Fibroblast of lung (primary cell): ENCODE data around the gene HNRNPH2.
A peak's percentile ranks its signal among the peaks of the same experiment; 100 is the strongest.

Source experiments
- EZH2 ChIP-seq: IDR thresholded peaks from 2 replicates; pipeline ENCODE4 v1.5.1; 2012; ENCODE audit warnings: low read length, control low read depth, mild to moderate bottlenecking; ENCODE audit errors: missing control alignments
- TF ChIP-seq, protein P1 (sequence below), 2 donors: IDR thresholded peaks in 1 of 2; conservative IDR thresholded peaks in 1 of 2; 1 replicate in 1 of 2; 2 replicates in 1 of 2; pipeline ENCODE4 v1.5.1; 2011 to 2012; ENCODE audit warnings: low read length in 2 of 2, control low read depth in 1 of 2, inconsistent platforms in 1 of 2, low read depth in 1 of 2, mild to moderate bottlenecking in 1 of 2

DNA sequence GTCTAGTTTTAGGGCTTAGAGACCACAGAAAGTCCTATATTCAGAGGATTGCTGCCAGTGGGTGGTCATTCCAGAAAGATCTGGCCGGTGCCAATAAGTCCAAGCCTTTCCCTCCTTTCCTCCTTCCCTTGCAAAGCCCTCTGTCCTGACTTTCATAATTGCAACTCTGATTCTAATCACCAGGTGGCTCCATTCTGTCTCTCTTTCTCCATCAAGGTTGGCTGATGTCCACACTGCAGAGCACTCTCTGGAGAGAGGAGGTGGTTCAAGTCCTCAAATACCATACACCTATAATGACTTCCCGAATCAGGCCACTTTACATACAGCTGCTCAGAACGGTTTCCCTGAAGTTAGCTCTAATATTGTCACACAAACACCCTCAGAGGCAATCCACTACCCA, 54.9 kb downstream of the HNRNPH2 start:
- TF ChIP-seq, protein P1, sequence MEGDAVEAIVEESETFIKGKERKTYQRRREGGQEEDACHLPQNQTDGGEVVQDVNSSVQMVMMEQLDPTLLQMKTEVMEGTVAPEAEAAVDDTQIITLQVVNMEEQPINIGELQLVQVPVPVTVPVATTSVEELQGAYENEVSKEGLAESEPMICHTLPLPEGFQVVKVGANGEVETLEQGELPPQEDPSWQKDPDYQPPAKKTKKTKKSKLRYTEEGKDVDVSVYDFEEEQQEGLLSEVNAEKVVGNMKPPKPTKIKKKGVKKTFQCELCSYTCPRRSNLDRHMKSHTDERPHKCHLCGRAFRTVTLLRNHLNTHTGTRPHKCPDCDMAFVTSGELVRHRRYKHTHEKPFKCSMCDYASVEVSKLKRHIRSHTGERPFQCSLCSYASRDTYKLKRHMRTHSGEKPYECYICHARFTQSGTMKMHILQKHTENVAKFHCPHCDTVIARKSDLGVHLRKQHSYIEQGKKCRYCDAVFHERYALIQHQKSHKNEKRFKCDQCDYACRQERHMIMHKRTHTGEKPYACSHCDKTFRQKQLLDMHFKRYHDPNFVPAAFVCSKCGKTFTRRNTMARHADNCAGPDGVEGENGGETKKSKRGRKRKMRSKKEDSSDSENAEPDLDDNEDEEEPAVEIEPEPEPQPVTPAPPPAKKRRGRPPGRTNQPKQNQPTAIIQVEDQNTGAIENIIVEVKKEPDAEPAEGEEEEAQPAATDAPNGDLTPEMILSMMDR (conservative IDR thresholded peaks at IDR 0.05 in 1 of 2, IDR thresholded peaks at IDR 0.05 in 1 of 2; ENCODE audit: low read depth in 1 of 2, low read length in 2 of 2): peak; percentile 13 to 37
- no peak for TF ChIP-seq EZH2
